ENCODE measurements around the gene TMEM147.

Gene TMEM147

DNA sequence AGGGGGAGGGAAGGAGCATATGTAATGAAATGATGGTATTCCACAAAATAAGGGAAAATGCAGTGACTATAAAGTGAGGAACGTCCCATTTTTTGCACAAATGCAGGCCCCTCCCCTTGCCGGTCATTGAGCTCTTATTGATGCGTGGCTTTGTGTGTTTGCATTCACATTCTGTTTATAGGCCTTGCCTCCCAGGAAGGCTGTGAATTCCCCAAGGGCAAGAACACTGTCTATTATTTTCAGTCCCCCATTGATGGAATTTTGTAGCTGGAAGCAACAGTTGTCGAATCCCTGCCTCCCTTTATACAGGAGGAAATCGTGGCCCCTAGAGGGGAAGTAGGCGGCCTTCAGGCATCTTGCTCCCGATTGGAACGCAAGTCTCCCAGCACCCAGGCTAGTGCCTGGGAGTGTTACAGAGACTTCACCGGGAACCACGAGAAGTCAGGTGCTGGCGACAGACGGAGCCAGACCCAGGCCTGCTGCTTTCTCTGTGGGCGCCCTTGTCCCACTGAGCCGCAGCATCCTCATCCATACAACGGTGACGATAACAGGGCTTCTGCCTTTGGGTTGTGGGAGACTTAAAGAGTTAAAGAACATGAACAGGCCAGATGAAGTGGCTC, 24.2 kb upstream of the TMEM147 start:
- no peak for DNase-seq

DNA sequence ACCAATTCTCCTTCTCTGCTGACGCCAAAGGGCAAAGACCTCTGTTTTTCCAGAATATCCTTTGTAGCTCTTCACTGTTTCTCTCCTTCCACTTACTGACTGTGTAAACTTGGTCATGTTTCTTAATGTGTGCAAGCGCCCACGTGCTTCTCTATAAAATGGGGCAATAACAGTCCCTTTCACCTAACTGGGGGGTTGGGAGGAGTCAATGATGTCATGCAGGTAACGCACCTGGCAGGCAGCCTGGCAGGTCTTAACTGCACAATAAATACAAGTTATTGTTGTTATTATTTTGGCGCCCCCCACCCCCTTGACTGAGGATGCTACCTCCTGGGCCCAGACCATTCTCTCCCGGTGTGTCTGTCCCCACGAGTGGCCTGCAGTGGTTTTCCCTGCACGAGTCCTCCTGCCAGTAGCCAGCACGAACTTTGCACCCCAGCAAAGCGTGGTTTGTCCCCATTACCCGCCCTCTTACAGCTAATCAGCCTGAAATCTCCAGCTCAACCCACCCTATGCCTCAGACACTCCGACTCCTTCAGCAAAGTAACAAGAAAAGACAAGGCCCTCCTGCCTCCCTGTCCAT, 22.6 kb upstream of the TMEM147 start:
- no peak for DNase-seq

DNA sequence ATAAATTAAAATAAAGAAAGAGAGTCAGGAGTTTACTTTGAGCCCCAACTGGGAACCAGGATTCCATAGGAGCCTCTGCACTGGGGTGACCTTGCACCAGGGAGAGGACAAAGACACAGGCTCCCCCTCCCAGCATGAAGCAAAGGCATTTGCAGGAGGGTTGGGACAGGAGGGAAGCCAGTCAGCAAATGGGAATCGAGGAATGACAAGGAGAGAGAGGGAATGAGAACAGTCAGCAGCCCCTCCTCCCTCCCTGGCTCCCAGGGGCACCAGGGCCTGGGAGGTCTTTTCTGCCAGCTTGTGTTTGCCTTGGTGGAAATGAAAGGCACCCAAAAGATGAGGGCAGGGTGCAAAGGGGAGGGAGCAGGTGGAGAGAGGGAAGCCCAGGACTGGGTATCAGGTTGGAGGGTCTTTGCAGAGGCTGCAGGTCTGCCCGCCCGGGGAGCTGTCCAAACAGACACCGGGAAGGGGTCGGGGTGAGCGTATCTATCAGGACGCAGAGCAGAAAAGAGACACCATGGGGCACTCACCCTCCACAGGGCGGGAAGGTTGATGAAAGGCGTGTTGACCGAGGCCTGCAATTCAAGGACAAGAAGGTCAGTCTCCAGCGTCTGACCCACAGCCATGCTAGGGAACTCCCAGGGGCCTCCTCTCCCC, 21.1 kb upstream of the TMEM147 start:
- no peak for DNase-seq

DNA sequence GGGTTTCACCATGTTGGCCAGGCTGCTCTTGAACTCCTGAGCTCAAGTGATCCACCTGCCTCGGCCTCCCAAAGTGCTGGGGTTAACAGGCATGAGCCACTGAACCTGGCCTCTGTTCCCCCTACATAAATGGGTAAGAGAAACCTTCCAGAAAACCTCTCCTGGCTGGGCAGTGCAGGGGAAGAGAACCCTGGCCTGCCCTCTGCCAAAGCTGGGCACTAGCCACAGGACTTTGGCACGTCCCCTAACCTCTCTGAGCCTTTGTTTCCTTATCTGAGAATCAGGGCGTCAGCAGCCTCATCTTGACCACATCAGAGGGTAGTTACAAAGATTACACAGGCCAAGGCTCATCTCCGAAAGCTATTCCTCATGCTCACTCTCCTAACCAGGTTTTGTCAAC, 19.6 kb upstream of the TMEM147 start:
- DNase-seq: no peak

DNA sequence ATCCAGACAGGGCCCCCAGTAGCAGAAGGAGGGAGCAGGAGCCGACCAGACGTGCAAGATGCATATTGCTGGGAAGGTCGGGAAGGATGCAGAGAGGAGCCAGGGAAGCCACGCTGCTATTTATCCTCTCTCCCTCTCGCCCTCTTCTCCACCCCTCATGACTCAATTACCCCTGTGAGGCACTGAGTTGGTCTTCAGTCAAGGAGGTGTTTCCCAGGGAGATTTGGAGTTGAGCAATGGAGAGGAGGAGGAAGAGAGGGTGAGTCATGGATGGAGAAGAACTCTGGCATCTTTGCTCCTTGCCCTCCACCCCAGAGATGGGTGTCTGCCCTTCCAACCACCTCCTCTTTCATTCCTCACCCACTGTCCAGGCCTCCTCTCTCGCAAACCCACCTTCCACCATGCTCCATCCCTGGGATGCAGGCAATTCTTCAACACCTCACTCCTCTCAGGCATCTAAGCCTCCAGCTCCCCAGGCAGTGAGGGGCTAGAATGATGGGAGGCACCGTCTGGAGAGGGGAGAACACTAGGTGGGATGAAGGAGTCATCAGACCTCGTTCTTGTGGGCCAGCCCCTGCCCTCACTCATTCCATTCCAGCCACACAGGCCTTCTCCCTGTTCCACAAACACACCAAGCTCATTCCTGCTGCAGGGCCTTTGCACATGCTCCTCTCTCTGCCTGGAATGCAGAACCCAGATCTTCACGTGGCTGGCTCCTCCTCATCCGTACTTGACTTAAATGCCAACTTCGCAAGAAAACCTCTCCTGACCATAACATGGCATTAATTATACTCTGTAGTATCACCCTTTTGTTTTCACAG, 17.0 kb upstream of the TMEM147 start, which contains the start of gene SBSN:
SBSN (minus strand) TSS at position 94 of the 821 bp plus-strand sequence; CDS start at position 64, 30 bp downstream.
- no peak for DNase-seq

DNA sequence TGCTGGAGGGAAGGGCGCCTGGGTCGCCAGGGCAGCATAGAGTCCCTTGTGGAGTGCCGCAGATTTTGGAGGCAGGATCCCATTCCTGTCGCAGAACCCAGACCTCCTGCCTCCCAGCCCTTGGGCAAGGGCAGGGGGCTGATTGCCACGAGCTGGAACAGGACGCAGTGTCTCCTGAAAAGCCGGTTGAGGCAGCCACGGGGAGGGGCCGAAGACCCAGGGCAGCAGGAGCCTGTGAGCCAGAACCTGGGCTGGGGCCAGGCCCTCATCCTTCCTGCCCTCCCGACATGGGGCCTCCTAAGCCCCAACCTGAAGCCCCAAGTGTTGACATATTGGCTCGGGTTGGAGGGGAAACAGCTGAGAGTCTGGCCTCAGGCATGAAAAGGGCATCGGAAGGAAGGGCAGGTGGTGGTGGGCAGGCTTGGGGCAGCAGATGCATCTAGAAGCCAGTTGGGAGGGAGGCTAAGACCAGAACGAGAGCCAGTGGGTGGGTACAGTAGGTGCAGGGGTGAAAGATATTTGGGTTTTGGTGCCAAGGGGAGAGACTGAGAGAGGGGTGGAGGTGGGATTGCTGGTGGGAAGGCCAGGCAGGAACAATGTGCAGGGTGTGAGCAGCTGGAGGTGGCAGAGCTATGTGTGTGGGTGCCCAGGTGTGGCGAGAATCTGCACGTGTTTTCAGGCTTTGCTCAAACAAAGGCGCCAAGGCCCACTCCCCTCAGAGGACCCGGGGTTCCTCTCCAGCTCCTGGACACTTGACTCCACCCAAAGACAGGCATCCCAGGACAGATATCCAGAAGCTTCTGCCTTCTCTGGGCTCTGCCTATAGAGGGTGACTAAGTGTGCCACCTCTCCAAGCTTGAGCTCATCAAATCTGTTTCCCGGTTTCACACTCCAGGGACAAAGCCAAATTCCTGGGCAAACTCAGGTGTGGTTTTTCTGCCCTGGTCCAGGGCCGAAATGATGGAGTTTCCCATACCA, 15.9 kb upstream of the TMEM147 start:
- no peak for DNase-seq

DNA sequence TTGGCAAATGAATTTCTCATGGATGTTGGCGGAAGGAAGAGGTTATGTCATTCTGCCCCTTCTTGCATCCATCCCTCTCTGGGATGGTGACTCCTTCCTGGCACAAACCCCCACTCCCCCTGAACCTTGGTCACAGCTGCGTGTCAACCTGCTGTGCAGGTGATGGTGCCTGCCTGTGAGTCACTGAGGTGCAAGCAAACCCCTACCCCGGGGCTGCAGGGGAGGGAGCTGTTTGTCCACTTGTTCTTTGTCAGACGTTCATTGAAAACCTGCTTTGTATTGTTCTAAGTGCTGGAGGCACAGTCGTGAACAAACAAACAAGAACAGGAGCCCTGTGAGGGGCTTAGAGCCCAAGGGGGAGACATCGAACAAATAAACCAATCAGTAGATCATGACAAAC, 14.1 kb upstream of the TMEM147 start:
- DNase-seq: no peak

DNA sequence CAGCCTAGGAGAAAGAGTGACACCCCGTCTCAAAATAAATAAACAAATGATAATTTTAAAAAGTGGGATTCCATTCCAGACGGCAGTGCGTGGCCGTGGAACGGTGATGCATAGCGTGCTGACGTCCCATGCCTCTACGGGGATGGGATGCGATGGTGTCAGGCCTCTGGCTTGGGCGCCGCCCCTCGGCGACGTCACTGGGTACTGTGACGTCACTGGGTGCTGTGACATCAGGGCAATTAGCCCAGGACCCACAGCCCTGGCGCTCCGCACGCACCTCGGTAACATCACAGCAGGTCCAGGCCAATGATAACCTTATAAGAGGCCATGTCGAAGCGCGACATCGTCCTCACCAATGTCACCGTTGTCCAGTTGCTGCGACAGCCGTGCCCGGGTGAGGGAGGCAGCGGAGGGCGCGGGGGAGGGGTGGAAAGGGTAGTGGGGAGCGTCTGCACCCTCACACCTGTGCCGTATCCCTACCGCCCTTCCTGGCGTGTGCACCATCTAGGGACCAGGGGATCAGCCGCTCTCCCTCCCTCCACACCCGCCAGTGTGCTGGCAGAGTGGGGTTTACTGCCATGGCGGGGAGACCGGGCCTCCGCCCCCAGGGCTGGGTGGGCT, 12.1 kb upstream of the TMEM147 start, which contains the start of gene GAPDHS:
GAPDHS (plus strand) TSS at position 256 of the 621 bp plus-strand sequence; CDS start at position 328, 72 bp downstream.
- DNase-seq: no peak

DNA sequence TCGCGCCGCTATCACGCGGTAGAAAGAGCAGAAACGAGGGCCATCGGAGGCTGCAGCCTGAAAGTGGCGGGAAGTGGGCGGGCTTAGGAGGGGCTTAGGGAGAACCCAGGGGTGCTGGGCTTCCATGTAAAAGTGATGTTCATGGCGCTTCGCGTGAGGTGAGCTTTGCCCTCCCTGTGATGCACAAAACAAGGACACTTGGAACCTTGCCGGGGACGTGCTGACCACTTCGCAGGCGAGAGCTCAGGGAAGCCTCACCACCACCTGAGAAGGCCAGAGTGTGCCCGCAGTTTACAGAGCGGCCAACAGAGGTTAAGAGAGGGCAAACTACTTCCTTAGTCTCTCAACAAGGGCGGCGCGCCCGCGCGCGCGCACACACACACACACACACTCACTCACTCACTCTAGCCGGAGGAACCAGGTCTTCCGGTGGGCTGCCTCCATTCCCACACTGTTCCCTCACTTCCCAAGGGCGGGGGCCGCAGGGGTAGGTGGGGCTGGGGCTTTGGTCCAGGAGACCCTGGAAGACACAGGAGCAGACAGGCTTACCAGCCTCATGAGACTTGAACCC, 11.5 kb upstream of the TMEM147 start:
- no peak for DNase-seq

DNA sequence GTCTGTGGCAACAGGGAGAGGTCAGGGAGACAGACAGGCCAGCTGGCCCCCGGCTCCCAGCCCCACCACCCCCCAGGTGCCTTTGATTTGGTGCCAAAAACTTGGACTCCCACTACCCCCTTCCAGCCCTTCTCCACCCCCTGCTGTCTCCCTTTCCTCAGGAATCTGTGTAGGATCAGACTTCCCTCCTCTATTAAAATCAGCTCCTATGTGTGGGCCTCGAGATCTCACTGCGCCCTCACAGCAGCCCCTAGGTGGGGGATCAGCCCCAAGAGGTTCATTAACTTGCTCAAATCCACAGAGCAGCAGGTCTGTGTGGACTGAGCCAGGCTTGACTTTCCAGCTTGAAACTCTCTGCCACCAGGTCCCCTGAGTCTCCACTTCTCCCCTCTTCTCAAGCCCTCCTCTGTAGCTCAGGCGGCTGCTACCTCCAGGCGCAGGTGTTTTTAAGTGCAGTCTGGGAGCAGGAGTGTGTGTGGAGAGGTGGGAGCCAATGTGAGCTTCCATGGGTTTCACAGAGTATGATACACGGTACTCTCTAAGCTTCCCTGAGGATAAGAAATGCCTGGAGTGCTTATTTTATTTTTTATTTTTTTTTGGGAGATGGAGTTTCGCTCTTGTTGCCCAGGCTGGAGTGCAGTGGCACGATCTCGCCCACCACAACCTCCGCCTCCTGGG, 10.5 kb upstream of the TMEM147 start:
- DNase-seq: no peak

DNA sequence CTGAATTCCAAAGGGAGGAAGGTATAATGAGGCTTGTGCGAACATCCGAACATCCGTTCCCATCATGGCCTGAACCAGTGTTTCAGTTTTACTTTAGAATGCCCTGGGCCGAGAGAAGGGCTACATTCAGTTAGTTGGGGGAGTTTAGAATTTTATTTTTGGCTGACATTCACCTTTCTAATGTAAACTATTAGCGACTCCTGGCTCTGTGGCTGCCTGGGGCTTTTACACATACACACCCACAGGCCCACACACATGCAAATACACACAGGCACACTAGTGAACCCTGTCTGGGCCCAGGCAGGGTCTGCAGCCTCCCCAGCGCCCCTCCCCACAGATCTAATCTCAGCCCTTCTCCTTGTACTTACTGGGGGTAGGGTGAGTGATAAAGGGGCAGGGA, 6.1 kb upstream of the TMEM147 start:
- DNase-seq: no peak

DNA sequence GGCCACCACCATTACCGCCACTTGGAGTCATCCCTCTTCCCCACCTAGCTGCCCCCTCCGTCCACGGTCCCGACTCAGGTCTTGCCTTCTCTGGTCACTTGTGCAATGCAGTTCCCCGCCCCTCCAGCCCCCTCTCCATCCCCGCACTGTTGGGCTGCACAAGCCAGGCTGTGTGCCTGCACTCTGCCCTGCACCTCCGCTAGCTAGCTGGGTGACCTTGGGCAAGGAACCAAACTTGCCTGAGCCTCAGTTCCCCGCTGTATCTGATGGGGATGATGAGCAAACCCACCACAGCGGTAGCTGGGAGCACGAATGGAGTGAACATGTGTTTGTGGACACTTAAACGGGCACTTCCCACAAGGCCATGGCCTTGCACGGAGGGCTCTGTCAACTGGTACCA, 5.6 kb upstream of the TMEM147 start:
- DNase-seq: no peak

DNA sequence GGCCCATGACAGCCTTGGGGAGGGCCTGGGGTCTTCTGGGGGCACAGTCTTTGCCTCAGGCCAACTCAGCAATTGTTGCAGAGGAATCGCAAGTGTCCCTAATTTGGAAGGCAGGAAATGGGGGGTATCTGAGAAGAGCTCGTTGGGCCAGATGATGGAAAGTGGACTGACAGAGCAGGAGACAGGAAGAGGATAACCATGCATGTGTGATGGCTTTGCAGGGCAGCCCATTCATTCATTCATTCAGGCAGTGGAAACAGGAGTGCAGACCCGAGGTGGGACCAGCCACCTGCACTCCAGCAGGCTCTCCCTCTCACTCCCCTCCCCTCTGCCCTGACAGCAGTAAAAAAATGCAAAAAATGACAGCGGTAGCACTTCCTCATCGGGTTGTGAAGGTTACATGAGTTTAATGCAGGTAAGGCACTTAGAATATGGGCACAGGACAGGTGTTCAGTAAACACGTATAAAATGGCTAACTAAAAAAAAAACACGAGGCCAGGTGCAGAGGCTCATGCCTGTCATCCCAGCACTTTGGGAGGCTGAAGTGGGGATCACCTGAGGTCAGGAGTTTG, 5.0 kb upstream of the TMEM147 start:
- no peak for DNase-seq

DNA sequence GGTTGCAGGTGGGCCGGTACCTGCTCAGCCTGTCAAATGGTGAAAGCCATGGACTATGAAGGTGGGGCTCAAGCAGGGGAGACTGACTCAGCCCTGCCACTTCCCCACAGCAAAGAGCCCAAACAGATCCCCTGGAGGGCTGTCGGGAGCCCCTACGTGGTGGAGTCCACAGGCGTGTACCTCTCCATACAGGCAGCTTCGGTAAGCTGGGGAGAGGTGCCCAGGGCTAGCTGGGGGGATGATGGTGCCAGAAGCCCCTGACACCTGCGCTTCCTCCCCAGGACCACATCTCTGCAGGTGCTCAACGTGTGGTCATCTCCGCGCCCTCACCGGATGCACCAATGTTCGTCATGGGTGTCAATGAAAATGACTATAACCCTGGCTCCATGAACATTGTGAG, 3.2 kb upstream of the TMEM147 start:
- no peak for DNase-seq

DNA sequence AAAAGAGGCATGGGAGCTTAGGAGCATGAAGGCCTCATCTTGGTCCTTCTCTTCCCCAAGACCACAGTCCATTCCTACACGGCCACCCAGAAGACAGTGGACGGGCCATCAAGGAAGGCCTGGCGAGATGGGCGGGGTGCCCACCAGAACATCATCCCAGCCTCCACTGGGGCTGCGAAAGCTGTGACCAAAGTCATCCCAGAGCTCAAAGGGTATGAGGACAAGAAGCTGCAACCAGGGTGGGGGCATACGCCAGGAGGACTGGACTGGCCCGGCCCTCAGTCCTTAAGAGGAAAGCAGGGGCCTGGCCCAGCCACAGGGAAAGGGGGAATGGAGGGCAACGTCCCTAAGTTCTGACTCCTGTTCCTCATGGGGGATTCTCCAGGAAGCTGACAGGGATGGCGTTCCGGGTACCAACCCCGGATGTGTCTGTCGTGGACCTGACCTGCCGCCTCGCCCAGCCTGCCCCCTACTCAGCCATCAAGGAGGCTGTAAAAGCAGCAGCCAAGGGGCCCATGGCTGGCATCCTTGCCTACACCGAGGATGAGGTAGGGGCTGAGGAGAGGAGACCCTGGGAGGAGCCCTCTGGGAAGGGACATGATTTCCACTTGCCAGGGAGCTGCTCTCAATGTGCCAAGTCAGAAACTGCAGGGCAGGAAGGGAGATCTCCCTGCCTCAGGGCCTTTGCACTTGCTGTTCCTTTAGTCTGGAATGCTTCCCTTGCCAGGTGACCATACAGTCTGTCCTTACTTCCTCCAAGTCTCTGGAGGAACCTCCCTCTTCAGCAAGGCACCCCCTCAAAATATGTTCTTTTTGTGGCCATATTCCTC, 1.9 kb upstream of the TMEM147 start:
- DNase-seq: no peak

DNA sequence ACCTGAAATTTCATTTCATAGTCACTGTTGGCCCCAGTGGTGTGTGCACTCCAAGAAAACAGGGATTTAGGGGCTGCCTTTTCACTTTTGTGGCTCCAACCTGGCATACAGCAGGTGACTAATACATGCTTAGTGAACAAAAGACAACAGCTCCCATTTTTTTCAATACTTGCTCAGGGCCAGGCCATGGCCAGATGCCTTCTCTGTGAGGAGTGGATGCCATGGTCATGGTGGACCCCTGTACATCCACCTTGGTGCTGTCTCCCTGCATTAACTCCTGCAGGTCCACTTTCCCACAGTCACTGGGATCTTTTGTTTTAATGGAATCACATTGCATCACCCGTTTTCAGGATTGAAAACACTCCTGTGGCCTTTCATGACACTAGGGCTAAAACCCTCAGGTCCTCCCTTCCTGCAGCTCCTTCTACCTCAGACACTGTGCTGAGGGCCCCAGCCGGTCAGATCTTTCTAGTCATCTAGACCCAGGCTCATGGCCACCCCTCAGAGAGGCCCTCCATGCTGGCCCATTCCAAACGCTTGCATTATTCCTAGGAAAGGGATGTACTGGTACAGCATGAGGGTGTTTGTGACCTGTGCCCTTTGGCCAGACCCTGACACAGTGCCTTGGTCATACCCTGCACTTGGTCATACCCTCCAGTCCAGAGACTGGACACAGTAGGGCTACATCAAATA, 1.2 kb upstream of the TMEM147 start:
- DNase-seq: no peak

DNA sequence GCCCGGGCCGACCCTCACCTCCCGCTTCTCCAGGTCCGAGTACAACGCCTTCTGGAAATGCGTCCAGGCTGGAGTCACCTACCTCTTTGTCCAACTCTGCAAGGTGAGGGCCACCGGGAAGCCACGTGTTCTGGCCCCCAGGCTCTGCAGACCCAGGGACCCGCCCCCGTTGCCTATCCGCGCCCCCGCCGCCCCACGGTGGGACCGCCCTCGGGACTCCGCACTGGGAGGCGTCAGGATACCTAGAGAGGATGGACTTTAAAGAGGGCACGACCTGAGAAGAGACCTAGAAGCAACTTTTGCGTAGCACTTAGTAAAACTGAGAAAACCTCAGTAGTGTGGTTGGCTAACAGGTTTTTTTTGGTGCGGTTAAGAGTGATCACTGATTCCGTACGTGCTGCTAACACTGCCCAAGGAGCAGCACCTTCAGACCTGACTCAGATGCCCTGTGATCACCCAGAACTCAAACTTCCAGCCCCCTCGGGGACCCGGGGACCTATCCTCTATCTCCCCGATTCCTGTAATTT, 492 bp downstream of the TMEM147 start:
- no peak for DNase-seq

DNA sequence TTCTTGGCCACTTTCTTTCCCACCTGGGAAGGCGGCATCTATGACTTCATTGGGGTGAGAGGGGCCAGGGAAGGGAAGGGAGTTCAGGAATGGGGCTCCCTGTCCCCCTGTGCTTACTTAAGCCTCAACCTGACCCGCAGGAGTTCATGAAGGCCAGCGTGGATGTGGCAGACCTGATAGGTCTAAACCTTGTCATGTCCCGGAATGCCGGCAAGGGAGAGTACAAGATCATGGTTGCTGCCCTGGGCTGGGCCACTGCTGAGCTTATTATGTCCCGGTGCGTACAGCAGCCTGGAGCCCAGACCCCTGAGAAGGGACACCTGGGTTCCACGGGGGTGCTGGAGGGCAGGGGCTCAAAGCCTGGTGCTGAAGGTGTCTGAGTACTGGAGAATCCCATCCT, 1.1 kb downstream of the TMEM147 start:
- no peak for DNase-seq

All from femur (tissue), 1 donor.